GM23338 (cell line): ENCODE data around the gene KCND2. TPM values are rescaled to one million over a fixed set of nuclear protein-coding genes. Genes with fewer than 3 reads are reported as not detected.
A peak's percentile ranks its signal among the peaks of the same experiment; 100 is the strongest.

Experiments
- ATAC-seq: fragments of 200-7000 bp; cut with Tn5 transposase; 3 replicates; pipeline ENCODE4 v1.9.1; 2020
- DNase-seq: peaks from one replicate; pipeline ENCODE4 v3.0.0-alpha.2; 2015; ENCODE audit warnings: low spot score
- H2AFZ ChIP-seq: fragments of 200-600 bp; sonication (generic); 2 replicates; pipeline ENCODE4 v1.8.0; 2016; ENCODE audit warnings: antibody characterized with exemption, mild to moderate bottlenecking, moderate library complexity
- H3F3A ChIP-seq: fragments of 200-600 bp; sonication (generic); replicated peaks from 2 replicates; pipeline ENCODE4 v1.8.0; 2017; ENCODE audit warnings: antibody characterized with exemption, mixed run types, low read depth
- H3K27ac ChIP-seq: fragments of 200-600 bp; sonication (generic); 2 replicates; pipeline ENCODE4 v1.6.1; 2016; ENCODE audit warnings: low read depth
- H3K27me3 ChIP-seq: fragments of 200-600 bp; sonication (generic); 2 replicates; pipeline ENCODE4 v1.8.0; 2016; ENCODE audit warnings: mild to moderate bottlenecking, mixed run types, moderate library complexity; ENCODE audit not compliant: insufficient read depth
- H3K36me3 ChIP-seq: fragments of 200-600 bp; sonication (generic); 2 replicates; pipeline ENCODE4 v1.8.0; 2016; ENCODE audit warnings: mild to moderate bottlenecking; ENCODE audit not compliant: insufficient read depth
- H3K4me1 ChIP-seq: fragments of 200-600 bp; sonication (generic); 2 replicates; pipeline ENCODE4 v1.8.0; 2016; ENCODE audit warnings: mild to moderate bottlenecking, moderate library complexity; ENCODE audit not compliant: insufficient read depth
- H3K4me2 ChIP-seq: fragments of 200-600 bp; sonication (generic); 2 replicates; pipeline ENCODE4 v1.7.1; 2017; ENCODE audit warnings: mixed run types
- H3K4me3 ChIP-seq: fragments of 200-600 bp; sonication (generic); 2 replicates; pipeline ENCODE4 v1.6.1; 2016; ENCODE audit warnings: mixed run types
- H3K79me2 ChIP-seq: fragments of 200-600 bp; sonication (generic); replicated peaks from 2 replicates; pipeline ENCODE4 v1.8.0; 2017; ENCODE audit warnings: mild to moderate bottlenecking; ENCODE audit not compliant: insufficient read depth
- H3K9me2 ChIP-seq: fragments of 200-600 bp; sonication (generic); 2 replicates; pipeline ENCODE4 v1.8.0; 2017; ENCODE audit not compliant: insufficient read depth
- H4K20me1 ChIP-seq: fragments of 200-600 bp; sonication (generic); replicated peaks from 2 replicates; pipeline ENCODE4 v1.8.0; 2017; ENCODE audit warnings: mild to moderate bottlenecking; ENCODE audit not compliant: insufficient read depth
- H3K27ac Mint-ChIP-seq: 2 replicates; pipeline ENCODE4 v1.8.0; 2020; ENCODE audit warnings: inconsistent platforms, mild to moderate bottlenecking, moderate library complexity, mixed read lengths
- H3K27me3 Mint-ChIP-seq: 3 replicates; pipeline ENCODE4 v1.8.0; 2022; ENCODE audit warnings: low read depth, mild to moderate bottlenecking, moderate library complexity, mixed read lengths, inconsistent platforms; ENCODE audit not compliant: insufficient read depth, poor library complexity
- H3K36me3 Mint-ChIP-seq: 3 replicates; pipeline ENCODE4 v1.8.0; 2021; ENCODE audit warnings: low read depth, mild to moderate bottlenecking, inconsistent platforms, moderate library complexity, mixed read lengths
- H3K4me1 Mint-ChIP-seq: 3 replicates; pipeline ENCODE4 v1.8.0; 2020; ENCODE audit warnings: mild to moderate bottlenecking, inconsistent platforms, mixed read lengths
- H3K4me3 Mint-ChIP-seq: 3 replicates; pipeline ENCODE4 v1.8.0; 2021; ENCODE audit warnings: moderate library complexity, mild to moderate bottlenecking, inconsistent platforms, mixed read lengths
- H3K9me3 Mint-ChIP-seq: 3 replicates; pipeline ENCODE4 v1.8.0; 2020; ENCODE audit warnings: moderate library complexity, mild to moderate bottlenecking, inconsistent platforms, mixed read lengths
- CTCF ChIP-seq, 2 experiments: fragments of 200-600 bp in 1 of 2; sonication (generic) in 1 of 2; conservative IDR thresholded peaks; 2 replicates each; pipeline versions ENCODE4 v1.5.1 to v1.6.1; 2016 to 2017; ENCODE audit warnings: antibody characterized with exemption in 2 of 2, low read depth in 2 of 2, mild to moderate bottlenecking in 2 of 2, moderate library complexity in 1 of 2
- ETS1 ChIP-seq: IDR thresholded peaks from 2 replicates; pipeline ENCODE4 v1.6.1; 2016; ENCODE audit warnings: antibody characterized with exemption
- REST ChIP-seq: IDR thresholded peaks from one replicate; pipeline ENCODE4 v1.6.1; 2018; ENCODE audit warnings: antibody characterized with exemption; ENCODE audit not compliant: unreplicated experiment
- ZNF114 ChIP-seq: fragments of 250-450 bp; sonication (Bioruptor Pico); IDR thresholded peaks from 2 replicates; pipeline ENCODE4 v1.5.0; 2020; ENCODE audit warnings: mild to moderate bottlenecking, moderate library complexity
- polyA plus RNA-seq: library from polyadenylated mRNA; unstranded; fragments of >200 nt; fragmentation: Nextera tagmentation; extraction: Ambion mirVana; gene quantifications from 2 replicates; pipeline ENCODE4 v1.2.1, GENCODE V29; 2016
- total RNA-seq: library from RNA; depleted of rRNA; stranded (reverse); fragments of >200 nt; shearing (Covaris generic); gene quantifications from 2 replicates; pipeline ENCODE4 v1.2.3, GENCODE V29; 2014

KCND2 gene
- total and polyA plus RNA-seq, 2 experiments from 2014 or later = 7.1 to 15.6 TPM

GRCh38 chr7:120337308-120337907, 64.4 kb downstream of the KCND2 start:
- Histone ChIP-seq H3F3A (no peaks in the 10 kb centered on the region), H3K79me2 (no peaks in the 10 kb centered on the region), H3K27ac (no peak overlapping the region), H4K20me1 (no peaks in the 10 kb centered on the region), H3K4me1 (no peaks in the 10 kb centered on the region), H2AFZ (no peak overlapping the region), H3K4me2 (no peak overlapping the region), H3K27me3 (no peaks in the 10 kb centered on the region), H3K36me3 (no peaks in the 10 kb centered on the region), H3K4me3 (no peak overlapping the region), H3K9me2 (no peaks in the 10 kb centered on the region)
- Mint-ChIP-seq H3K9me3 (no peaks in the 10 kb centered on the region), H3K36me3 (no peaks in the 10 kb centered on the region), H3K4me3 (no peak overlapping the region), H3K4me1 (no peaks in the 10 kb centered on the region), H3K27me3 (no peaks in the 10 kb centered on the region), H3K27ac (no peak overlapping the region; the same call in 1 of the 2 replicates)
- ATAC-seq = peak; percentile 88
- peak; percentile 70 for DNase-seq
- TF ChIP-seq CTCF (conservative IDR thresholded peaks at IDR 0.05; ENCODE audit: low read depth in 2 of 2) = peak; percentile 61 to 85
- TF ChIP-seq ETS1 = no peak

GRCh38 chr7:120344276-120344675, 71.3 kb downstream of the KCND2 start:
- Histone ChIP-seq H4K20me1 (no peaks in the 10 kb centered on the region), H3K27me3 (no peaks in the 10 kb centered on the region), H2AFZ (no peak overlapping the region), H3K36me3 (no peaks in the 10 kb centered on the region), H3K4me2 (no peak overlapping the region), H3F3A (no peaks in the 10 kb centered on the region), H3K4me3 (no peak overlapping the region), H3K27ac (no peak overlapping the region), H3K9me2 (no peaks in the 10 kb centered on the region), H3K4me1 (no peaks in the 10 kb centered on the region; the same call in 1 of the 2 replicates), H3K79me2 (no peaks in the 10 kb centered on the region)
- DNase-seq = no peak
- H3K9me3 Mint-ChIP-seq = no peaks in the 10 kb centered on the region
- no peak for ATAC-seq
- H3K27me3 Mint-ChIP-seq = no peaks in the 10 kb centered on the region
- no peaks in the 10 kb centered on the region for H3K36me3 Mint-ChIP-seq
- H3K4me1 Mint-ChIP-seq = peaks cover 7% of the 10 kb centered on the region; the same call in 1 of the 3 replicates
- no peak overlapping the region for H3K27ac Mint-ChIP-seq
- H3K4me3 Mint-ChIP-seq = no peak overlapping the region
- TF ChIP-seq ZNF114 (no peak), REST (no peak), CTCF (conservative IDR thresholded peaks at IDR 0.05; ENCODE audit: low read depth in 2 of 2) (no peak), ETS1 (no peak)
